Ishikawa (cell line): ENCODE data around the gene ACKR1.

Experiments
- EP300 ChIP-seq: IDR thresholded peaks from 2 replicates; pipeline ENCODE4 v1.6.1; 2012; ENCODE audit warnings: borderline replicate concordance
- NFIC ChIP-seq: IDR thresholded peaks from 2 replicates; pipeline ENCODE4 v1.6.1; 2012
- TAF1 ChIP-seq: IDR thresholded peaks from 2 replicates; pipeline ENCODE4 v1.6.1; 2012; ENCODE audit warnings: low read depth, mild to moderate bottlenecking
- TCF12 ChIP-seq: IDR thresholded peaks from 2 replicates; pipeline ENCODE4 v1.6.1; 2012; ENCODE audit warnings: low read depth
- YY1 ChIP-seq: IDR thresholded peaks from 2 replicates; pipeline ENCODE4 v1.6.1; 2012; ENCODE audit warnings: low read depth

DNA sequence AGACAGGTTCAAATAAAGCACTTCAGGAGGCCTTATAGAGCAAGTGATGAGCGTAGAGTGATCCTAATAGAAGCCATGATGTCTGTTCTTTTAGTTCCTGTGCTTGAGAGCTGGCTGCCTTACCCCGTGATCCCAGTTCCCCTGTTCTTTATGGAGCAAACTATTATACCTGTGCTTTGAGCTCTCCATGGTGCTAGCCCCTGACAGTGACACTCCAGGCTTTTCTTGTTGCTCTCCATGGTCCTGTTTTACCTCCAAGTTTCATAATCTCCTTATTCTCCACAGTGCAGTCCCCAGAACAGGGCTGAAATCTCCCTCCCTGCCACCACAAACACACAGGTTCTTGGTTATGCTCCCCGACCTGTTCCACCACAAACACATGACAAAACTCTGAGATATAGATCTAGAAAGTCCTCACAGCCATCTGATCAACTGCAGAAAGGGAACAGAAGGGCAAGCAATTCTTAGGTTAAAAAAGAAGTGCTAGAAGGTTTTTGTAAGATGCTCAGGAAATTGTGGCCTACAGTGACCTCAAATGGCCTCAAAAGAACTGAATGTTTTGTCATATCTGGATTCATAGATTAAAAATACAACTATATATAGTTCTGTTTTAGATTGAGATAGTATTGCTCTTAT lies 27.3 kb upstream of the ACKR1 start:
- no peak; the same call in 1 of the 2 replicates for TF ChIP-seq EP300
- TF ChIP-seq TAF1: no peak
- no peak for TF ChIP-seq NFIC
- TF ChIP-seq TCF12: no peak
- TF ChIP-seq YY1: no peak
